Pons (tissue), 1 donor: ENCODE data around the gene EHBP1.

Experiments used
- DNase-seq: peaks from one replicate; pipeline ENCODE4 v3.0.0-alpha.2; 2016; ENCODE audit warnings: low spot score

EHBP1 gene

DNA sequence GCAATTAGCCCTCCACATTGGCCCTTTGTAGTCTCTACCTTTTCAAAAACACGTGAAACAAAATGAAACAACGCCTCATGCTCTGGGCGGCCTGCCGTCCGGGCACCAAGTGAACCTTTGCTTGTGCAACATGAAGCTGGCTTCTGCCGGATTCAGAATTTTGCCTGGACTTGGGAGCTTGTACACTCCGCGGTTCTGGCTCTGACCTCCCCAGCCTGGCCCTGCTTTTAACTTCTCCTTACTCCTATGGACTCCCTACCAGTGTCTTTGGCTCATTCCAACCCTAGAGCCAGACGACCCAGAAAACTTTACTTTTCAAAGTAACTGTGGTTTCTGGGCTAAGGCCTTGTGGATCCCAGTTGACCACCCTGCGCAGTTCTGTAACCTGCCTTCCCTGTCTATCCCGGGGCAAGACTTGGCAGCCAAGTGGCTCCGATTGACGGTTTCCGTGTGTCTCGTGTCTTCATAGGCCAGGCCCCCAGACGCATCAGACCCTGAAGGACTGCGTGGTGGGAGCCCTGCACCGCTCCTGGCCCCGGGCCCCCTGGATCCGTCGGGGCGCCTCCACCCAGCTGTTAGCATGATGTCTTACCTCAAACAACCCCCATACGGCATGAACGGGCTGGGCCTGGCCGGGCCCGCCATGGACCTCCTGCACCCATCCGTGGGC lies 347.0 kb downstream of the EHBP1 start:
- DNase-seq, result no peak

DNA sequence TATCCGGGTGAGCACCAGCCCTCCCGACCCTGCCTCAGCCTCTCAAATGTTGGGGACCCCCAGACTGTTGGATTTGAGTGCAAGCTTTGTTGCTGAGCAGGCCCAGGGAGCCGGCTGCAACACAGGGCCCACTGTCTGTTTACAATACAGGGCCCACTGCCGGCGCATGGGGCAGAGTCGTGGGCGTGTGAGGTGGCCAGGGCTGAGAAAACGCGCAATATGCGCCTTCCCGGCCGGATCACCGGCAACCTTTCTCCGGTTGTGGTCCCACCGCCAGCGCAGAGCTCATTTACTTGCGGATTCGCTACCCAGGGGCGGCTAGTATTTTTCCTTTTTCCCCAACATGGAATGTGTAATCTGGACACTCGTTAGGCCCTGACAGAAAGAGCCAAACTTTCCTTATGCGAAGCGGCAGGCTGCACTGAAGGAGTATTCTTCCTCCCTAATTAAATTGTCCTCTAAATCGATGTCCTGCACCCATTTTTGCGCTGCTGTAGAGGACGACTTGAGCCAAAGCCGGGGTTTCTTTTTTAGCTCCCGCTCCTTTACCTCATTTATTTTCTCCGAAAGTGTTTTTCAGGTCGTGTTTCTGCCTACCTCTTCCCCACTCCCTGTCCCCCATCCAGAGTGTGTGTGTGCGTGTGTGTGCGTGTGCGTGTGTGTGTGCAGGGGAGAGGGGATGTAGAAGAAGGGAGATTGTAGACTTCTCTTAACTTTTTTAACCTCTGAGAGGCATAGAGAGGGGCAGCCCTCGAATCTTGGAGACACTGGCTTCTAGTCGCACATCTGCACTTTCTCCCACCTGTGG lies 347.8 kb downstream of the EHBP1 start:
- DNase-seq, result no peak

DNA sequence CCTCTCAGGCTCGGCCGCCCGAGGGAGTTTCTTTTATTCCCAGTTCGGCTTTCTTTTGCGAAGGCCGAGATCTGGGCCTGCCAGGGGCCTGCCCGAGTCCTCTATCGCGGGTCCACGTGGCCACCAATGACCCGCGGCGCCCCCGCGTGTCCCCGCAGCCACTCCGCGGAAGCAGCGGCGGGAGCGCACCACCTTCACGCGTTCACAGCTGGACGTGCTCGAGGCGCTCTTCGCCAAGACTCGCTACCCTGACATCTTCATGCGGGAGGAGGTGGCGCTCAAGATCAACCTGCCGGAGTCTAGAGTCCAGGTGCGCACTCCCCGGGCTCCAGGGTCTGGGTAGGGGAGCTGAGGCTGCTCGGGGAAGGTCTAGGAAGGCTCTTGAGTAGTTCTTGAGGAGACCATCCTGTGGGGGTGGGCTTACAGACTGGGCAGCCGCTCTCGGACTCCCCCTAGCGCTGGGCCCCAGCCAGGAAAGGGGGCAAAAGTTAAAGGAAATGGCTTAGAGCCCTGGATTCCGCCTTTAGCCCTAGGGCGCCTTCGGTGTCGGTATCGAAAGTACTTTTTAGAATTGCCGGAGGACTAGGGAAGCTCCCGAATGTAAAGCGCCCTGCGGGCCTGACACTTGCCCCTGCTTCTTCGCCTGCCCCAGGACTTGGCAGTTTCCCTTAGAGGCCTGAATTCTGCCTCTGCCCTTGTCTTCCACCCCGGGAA lies 348.5 kb downstream of the EHBP1 start:
- DNase-seq, result no peak

DNA sequence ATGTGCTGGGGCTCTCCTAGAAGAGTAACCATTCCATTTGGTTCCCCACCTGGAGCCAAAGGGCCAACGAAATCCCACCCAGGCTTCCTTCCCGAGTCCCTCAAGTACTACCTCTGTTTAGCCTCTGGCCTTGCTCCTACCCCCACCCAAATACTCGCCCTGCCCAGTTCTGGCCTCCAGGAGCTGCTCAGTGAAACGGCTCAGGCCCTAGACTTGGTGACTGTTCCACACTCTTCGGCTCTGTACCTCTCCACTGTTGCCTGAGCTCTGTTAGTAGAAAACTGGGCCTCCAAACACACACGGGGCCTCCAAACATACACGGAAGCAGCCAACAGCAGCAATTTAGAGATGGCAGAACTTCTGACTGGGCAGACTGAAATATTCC lies 349.3 kb downstream of the EHBP1 start:
- DNase-seq, result no peak

DNA sequence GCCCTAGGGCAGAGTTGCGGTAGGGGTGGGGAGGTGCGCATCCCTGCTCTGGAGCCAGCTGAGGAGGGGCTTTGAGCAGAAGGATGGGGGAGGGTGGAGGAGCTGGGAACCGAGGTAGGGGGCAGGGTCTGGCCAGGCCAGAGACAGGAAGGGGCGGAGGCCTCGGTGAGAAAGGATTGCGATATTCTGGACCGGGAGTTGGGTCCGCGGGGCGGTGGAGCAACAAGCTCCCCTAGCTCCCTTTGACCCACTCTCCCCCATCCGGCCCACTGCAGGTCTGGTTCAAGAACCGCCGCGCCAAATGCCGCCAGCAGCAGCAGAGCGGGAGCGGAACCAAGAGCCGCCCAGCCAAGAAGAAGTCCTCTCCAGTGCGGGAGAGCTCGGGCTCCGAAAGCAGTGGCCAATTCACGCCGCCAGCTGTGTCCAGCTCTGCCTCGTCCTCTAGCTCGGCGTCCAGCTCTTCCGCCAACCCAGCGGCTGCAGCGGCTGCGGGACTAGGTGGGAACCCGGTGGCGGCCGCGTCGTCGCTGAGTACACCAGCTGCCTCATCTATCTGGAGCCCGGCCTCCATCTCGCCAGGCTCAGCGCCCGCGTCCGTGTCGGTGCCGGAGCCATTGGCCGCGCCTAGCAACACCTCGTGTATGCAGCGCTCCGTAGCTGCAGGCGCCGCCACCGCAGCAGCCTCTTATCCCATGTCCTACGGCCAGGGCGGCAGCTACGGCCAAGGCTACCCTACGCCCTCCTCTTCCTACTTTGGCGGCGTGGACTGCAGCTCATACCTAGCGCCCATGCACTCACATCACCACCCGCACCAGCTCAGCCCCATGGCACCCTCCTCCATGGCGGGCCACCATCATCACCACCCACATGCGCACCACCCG lies 350.0 kb downstream of the EHBP1 start:
- no peak for DNase-seq

DNA sequence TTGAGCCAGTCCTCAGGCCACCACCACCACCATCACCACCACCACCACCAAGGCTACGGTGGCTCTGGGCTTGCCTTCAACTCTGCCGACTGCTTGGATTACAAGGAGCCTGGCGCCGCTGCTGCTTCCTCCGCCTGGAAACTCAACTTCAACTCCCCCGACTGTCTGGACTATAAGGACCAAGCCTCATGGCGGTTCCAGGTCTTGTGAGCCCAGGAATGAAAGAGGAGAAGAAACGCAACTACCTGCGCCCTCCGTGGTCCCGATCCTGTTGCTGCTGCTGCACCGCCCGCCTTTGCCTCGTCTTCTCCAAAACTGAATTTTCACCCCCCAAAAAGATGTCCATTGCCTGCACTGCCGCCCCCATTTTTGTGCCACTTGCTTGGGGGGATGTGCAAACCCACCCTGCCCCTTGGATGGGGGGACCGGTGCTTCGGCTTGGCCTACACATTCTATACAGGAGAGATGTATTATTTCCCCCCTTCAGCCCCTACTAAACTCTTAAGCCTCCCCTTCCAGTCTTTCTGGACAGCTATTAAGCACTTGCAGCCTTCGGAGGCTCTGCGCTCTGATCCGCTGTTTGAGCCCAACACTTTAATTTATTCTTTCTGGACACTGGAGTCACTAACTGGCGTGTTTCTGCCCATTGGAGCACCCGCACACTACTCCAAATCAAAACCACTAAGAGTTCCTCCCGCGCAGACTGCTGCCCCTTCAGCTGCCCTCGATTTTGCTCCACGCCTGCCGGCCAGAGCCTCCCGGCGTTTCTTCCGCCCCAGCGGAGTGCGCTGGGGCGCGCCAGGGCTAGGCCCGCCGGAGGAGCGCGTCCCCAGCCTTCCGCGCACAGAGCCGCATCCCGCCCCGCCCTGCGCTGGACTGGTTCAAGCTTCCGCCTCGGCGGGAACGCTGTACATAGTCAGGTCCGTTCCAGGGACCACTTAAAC lies 350.9 kb downstream of the EHBP1 start:
- no peak for DNase-seq

DNA sequence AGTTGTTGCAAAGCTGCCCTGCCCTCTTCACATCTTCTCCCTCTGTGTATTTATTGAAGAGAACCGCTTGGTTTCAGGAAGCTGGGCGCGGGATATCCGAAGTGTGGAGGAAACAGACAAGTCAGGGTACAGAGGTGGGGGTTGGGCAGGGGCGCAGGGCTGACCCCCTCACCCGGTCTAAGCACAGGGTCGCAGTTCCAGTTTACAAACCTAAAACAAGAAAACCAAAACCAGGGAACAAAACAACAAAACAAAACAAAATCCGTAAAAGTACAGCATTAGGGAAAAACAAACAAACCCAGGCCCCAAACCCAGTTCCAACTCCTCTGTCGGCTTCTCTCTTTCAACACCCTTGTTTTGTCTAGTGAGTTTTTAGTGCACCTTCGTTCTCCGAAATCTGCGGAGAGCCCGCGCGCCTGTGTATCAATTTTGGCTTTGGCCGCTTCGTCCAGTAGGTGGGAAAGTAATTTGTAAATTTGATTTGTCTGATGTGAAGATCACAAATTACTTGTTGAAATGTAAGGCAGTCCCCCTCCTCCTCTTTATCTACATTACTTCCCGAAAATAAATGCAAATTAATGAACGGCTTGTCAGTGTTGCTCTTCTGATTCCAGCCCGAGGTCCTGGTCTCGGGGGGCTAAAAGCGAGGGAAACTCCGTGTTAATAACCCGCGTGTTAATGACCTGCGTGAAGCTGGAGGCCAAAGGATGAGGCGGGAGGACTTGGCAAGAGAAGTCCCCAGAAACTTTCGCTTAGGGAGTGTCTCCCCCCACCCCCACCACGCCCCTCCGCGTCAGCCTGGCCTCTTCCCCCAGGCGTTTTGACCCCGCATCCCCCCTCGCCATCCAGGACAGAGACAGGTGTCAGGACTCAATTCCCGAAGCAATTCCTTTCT lies 352.0 kb downstream of the EHBP1 start:
- no peak for DNase-seq

DNA sequence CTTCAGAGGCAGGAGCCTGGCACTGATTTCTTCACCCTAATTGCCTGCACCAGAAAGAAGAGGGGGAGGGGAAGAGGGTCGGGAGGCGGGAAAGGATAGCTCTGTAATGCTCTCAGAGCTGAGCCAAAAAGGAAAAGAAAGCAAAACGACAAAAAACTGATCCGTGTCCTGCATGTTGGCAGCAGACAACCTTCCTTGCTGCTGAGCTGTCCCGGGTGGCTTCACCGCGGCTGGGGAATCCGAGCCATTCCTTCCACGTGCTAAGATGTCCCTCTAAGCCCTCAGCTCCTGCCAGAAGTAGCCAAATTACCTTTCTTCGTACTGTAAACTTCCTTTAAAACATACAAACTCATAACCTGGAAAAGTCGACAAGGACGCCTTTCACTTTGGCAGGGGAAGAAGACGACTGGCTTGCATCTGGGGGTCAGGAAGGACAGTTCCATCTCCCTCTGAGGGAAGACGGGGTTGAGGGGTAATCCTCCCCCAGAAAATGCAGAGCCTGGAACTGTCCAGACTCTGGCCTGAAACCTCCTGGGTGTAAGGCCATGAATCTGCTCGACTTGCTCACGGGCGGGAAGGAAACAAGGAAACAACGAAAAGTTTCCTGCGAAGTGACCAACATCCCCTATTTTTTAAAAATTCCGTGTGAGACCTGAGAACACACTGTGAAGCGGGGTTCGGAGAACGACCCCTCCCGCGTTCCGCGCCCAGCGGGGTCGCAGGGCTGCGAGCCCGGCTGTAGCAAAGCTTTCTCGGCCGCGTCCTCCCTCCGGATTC lies 352.8 kb downstream of the EHBP1 start:
- no peak for DNase-seq

DNA sequence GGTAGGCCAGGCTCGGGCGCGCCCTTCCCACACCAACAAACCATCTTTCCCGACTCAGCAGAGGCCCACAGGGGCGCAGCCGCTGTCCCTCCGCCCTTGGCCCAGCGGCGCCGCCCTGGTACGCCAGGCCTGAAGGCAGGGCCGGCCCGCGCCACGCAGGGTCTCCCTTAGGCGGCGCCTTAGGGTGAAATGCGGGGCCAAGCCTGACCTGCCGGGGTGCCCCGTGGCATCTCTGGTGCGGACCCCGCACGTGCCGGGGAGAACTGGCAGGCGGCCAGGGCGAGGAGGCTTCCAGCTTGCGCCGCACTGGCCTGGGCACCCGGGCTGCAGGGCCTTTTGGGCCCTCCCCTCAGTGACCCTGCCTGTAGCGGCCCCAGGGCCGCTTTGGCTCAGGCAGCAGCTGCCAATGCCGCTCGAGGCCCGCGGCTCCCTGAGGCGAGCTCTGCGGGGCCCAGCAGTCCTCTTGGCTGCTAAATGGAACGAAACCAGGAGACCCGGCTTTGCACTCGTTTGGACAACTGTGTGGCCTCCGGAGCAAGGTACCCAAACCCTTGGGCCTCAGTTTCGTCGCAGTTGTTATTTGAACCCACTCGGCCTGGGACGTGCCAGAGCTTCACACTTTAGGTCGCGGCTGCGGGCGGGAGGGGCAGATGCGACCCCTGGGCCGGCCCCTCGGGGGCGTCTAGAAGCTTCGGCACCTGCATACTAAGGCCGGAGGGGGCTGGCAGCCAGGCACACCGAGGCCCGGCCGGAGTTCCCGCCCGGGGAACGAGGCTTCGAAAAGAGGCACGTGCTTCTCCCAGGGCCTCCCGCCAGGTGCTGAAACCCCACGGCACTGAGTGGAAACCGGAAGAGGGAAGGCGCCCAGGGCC lies 353.6 kb downstream of the EHBP1 start:
- DNase-seq, result no peak

DNA sequence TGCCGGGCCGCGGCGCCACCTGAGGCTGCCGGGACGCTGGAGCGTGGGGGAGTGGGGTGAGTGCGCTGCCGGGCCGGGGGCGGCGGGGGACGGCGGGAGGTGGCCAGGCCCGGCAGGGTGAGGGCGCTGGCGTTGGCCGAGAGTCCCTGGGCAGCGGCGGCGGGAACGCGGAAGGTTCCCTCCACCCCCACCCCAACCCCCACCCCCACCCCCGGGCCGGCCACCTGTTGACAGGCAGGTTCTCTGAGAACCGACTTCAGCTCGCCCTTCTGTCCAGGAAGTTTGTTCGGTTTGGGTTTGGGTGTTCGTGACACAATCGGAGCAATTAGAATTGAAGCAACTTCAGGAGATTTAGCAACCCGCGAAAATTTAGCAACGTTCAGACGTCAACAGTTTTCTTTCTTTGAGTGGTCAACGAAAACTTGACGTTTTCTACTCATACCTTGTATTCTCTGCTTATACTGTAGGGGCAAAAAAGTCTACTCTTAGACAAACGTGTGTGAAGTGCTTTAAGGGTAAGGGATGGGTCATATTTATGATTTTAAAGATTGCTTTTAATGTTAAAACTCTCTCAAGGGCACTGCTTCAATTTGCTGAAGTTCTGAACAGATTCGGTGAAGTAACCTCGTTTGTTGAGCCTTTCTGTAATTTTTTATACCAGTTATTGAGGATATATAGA lies 354.4 kb downstream of the EHBP1 start:
- peak; percentile 22 for DNase-seq

DNA sequence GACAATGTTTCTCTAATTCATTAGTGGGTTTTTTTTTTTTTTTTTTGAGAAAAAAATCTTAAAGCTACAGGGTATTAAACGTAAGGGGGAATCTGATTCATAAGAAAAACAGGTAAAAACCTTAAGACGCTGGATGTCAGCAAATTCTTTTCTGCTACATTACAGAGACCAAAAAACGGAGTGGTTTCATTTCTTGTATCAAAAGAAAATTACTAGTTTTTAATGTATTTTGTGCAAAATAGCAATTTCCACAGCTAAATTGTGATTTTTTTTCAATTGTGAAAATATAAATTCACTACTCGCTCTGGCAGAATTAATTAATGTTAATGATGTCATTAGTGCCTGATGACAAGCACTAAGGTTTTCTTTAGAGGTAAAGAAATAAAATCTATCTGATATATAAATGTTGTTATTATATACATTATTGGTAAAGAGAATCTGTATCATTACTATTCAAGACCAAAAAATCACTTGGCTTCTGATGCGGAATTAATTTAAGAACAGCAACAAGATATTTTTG lies 355.0 kb downstream of the EHBP1 start:
- DNase-seq, result no peak

DNA sequence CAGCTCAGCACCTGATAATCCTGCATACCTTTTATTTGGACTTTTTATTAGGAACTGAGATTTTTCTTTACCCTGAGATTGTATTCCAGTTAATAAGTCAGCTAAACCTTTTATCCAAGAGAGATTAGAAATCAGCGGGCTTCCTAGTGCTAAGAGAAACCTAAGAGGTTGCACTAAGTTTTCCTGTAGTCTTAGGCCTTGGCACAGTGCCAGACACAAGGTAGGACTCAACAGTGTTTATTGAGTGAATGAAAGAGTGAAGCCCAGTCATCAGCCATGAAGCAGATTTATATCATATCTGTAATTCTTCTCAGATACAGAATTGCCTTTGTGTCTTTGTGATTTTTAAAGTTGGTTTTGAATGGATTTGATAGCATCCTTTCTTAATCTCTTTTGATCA lies 358.7 kb downstream of the EHBP1 start:
- no peak for DNase-seq

DNA sequence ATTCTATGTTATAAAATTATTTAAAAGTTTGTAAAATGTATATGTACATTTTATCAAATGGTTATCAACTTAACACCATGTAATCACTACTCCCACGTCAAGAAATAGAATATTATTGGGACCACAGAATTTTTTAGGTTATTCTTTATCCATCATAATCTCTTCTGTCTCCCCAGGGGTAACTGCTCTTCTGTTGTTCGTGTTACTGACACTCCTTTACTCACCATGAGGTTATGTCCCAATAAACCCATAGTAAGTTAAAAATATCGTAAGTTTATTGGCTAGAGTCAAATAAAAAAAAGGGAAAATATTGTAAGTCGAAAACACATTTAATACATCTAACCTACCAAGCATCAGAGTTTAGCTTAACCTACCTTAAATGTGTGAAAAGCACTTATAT lies 359.1 kb downstream of the EHBP1 start:
- DNase-seq, result no peak

DNA sequence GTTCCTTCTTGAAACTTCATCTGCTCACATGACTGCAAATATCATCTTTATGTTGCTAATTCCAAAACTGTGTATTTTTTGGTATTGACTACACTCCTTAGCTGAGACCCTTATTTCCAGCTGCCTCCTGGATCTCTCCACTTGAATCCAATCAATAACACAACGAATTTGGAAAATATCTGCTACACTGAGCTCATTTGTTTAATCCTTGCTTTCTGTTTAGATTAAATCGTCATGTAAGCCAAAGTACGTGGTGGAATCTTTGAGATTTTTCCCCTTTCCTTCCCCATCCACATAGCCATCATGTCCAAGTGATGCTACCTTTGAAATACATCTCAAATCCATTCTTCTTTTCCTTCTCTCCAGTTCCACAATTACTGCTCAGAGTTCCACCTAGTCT lies 360.8 kb downstream of the EHBP1 start:
- no peak for DNase-seq

DNA sequence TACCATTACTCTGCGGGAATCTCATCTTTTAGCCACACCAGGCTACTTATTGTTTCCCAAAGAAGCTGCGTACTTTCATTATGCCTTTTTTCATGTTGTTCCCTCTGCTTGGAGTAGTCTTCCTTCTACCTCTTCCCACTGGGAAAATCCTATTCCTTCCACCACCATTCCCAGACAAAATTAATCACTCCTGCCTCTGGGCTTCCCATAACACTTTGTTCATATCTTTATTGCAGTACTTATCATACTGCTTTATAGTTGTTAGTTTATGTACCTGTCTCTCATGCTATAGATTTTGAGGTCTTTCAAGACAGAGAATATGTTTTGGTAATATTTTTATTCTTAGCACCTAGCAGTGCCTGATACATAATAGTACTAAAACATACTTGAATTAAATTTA lies 361.3 kb downstream of the EHBP1 start:
- DNase-seq, result no peak

DNA sequence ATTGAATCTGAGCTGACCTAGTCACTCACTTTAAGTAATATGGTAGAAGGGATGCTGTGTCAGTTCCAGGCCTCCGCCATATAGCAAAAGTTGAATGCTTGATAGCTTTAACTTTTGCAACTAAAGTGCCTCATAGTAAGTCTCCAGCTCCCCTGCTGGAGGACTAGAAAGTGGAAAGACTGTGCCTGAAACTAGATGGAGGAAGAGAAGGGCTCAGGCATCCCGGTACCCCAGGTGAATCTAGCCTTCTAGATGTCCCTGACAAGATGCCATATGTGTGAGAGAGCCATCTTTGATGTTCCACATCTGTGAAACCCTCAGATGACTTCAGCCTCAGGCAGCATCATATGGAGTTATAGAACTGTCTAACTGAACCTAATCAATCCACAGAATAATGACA lies 366.2 kb downstream of the EHBP1 start:
- no peak for DNase-seq

DNA sequence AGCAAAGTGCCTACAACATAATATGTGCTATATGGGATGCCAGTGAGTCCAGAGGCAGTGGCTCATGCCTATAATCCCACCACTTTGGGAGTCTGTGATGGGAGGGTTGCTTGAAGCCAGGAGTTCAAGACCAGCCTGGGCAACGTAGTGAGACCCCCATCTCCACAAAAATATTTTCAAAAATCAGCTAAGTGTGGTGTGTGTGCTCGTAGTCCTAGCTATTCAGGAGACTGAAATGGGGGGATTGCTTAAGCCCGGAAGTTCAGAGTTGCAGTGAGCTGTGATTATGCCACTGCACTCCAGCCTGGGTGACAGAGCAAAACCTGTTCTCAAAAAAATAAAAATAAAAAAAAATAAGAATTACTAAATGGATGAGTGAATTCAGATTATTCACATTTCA lies 368.5 kb downstream of the EHBP1 start:
- DNase-seq, result no peak
